Common myeloid progenitor, CD34-positive (primary cell): Measurements from ENCODE around the gene RRP1.
"Not testable (repeated sequence)": the region's sequence is repeated elsewhere in the genome, so short reads cannot be mapped to it uniquely, and the experiment has no call there.

Experiments used
- CTCF ChIA-PET: fragments of 350-600 bp; sonication (Branson Sonifier 250); formaldehyde crosslinking; loops from one replicate; lab custom pipeline; 2021; ENCODE audit warnings: antibody characterized with exemption; lab: Charles Lee
- POLR2A ChIA-PET: fragments of 350-600 bp; sonication (Branson Sonifier 250); formaldehyde crosslinking; loops from one replicate; lab custom pipeline; 2021; ENCODE audit warnings: antibody characterized with exemption; lab: Charles Lee
- DNase-seq, 3 donors: peaks; one replicate each; pipeline versions ENCODE4 v3.0.0 to v3.0.0-alpha.2; 2013
- H3K27ac ChIP-seq, 2 experiments: 1 replicate in 1 of 2; 2 replicates in 1 of 2; pipeline ENCODE4 v1.7.0; 2013; ENCODE audit warnings: inconsistent platforms in 2 of 2, low read length in 2 of 2, mild to moderate bottlenecking in 2 of 2, low read depth in 1 of 2, moderate library complexity in 1 of 2; ENCODE audit not compliant: severe bottlenecking in 2 of 2, insufficient read depth in 1 of 2, poor library complexity in 1 of 2
- H3K27me3 ChIP-seq, 5 experiments: replicated peaks in 2 of 5; 1 replicate in 3 of 5; 2 replicates in 2 of 5; pipeline versions ENCODE4 v1.6.1 to v1.7.0; 2013; ENCODE audit warnings: low read length in 4 of 5, mild to moderate bottlenecking in 2 of 5, moderate library complexity in 2 of 5, inconsistent platforms in 1 of 5; ENCODE audit not compliant: insufficient read depth in 5 of 5, control insufficient read depth in 4 of 5
- H3K36me3 ChIP-seq, 4 experiments: 1 replicate in 2 of 4; 2 replicates in 2 of 4; pipeline versions ENCODE4 v1.6.1 to v1.7.0; 2013; ENCODE audit warnings: low read length in 3 of 4, control low read depth in 1 of 4, mild to moderate bottlenecking in 1 of 4; ENCODE audit not compliant: control insufficient read depth in 4 of 4, insufficient read depth in 4 of 4
- H3K4me1 ChIP-seq, 4 experiments: 1 replicate in 3 of 4; 2 replicates in 1 of 4; pipeline versions ENCODE4 v1.6.1 to v1.7.1; 2013; ENCODE audit warnings: low read length in 3 of 4, mild to moderate bottlenecking in 3 of 4, control low read depth in 1 of 4, inconsistent platforms in 1 of 4, moderate library complexity in 1 of 4; ENCODE audit not compliant: control insufficient read depth in 4 of 4, insufficient read depth in 4 of 4; ENCODE audit errors: control extremely low read depth in 1 of 4
- H3K4me3 ChIP-seq, 7 experiments: 1 replicate in 4 of 7; 2 replicates in 3 of 7; pipeline versions ENCODE4 v1.5.1 to v1.7.0; 2013; ENCODE audit warnings: mild to moderate bottlenecking in 7 of 7, low read length in 6 of 7, moderate library complexity in 6 of 7, inconsistent platforms in 2 of 7, low read depth in 2 of 7, control low read depth in 1 of 7; ENCODE audit not compliant: insufficient read depth in 4 of 7, control insufficient read depth in 1 of 7; ENCODE audit errors: extremely low read depth in 1 of 7
- H3K9me3 ChIP-seq, 5 experiments: 1 replicate in 4 of 5; 2 replicates in 1 of 5; pipeline versions ENCODE4 v1.6.1 to v1.7.1; 2013; ENCODE audit warnings: low read length in 4 of 5, mild to moderate bottlenecking in 2 of 5, inconsistent platforms in 1 of 5, low read depth in 1 of 5, moderate library complexity in 1 of 5; ENCODE audit not compliant: control insufficient read depth in 4 of 5, insufficient read depth in 2 of 5; ENCODE audit errors: control extremely low read depth in 1 of 5
- WGBS: methylation state at CpG from one replicate; pipeline ENCODE4 v1.1.5; 2013; ENCODE audit not compliant: insufficient coverage; 5-methylcytosine and 5-hydroxymethylcytosine counted together

RRP1 gene

GRCh38 chr21:43836616-43837015 lies 47.2 kb downstream of the RRP1 start:
- Histone ChIP-seq H3K27ac (no peak overlapping the region), H3K4me1 (peaks cover 0 to 30% (median 26%) of the 10 kb centered on the region in 4 experiments), H3K27me3 (peaks cover 0 to 8% (median 0%) of the 10 kb centered on the region in 5 experiments), H3K36me3 (no peaks in the 10 kb centered on the region), H3K9me3 (peaks cover 0 to 5% (median 3%) of the 10 kb centered on the region in 5 experiments), H3K4me3 (no peak overlapping the region)
- ChIA-PET CTCF (interaction anchor here (1.3 to 2.1 kb wide), 4 partner anchors 10 to 30 kb away, joined by 3 to 7 read pairs (median 4); no protein-coding TSS in a partner anchor), POLR2A (interaction anchor here (1.2 kb wide), 1 partner anchor 9 kb away, joined by 3 read pairs; no protein-coding TSS in a partner anchor)
- WGBS: 86% methylated on average over 2 of the region's 6 CpGs
- no peak for DNase-seq

DNA sequence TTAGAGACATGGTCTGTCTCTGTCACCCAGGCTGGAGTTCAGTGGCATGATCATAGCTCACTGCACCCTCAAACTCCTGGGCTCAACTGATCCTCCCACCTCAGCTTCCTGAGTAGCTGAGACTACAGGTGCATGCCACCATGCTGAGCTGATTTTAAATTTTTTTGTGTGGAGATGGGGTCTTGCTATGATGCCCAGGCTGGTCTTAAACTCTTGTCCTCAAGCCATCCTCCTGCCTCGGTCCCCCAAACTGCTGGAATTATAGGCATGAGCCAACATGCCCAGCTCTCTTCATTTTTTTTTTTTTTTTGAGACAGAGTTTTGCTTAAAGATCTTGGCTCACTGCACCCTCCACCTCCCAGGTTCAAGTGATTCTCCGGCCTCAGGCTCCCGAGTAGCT lies 50.9 kb downstream of the RRP1 start:
- ChIA-PET POLR2A (interaction anchor here (0.7 kb wide), 1 partner anchor 13 kb away, joined by 3 read pairs; no protein-coding TSS in a partner anchor), CTCF (no interaction called here)
- H3K4me3 ChIP-seq: no peak overlapping the region
- no CpG with 5 or more reads among the region's 3 CpGs for WGBS
- DNase-seq: no peak
- H3K4me1 ChIP-seq: peaks cover 0 to 17% (median 13%) of the 10 kb centered on the region in 4 experiments
- no peaks in the 10 kb centered on the region for H3K36me3 ChIP-seq
- H3K27ac ChIP-seq: no peak overlapping the region
- H3K27me3 ChIP-seq: peaks cover 0 to 4% (median 0%) of the 10 kb centered on the region in 5 experiments
- no peaks in the 10 kb centered on the region for H3K9me3 ChIP-seq

GRCh38 chr21:43842742-43843141 lies 53.4 kb downstream of the RRP1 start:
- POLR2A ChIA-PET: no interaction called here
- CTCF ChIA-PET: interaction anchor here (0.9 kb wide), 1 partner anchor 30 kb away, joined by 5 read pairs; no protein-coding TSS in a partner anchor
- H3K27ac ChIP-seq: no peak overlapping the region

GRCh38 chr21:43844906-43845305 lies 55.5 kb downstream of the RRP1 start:
- not testable (repeated sequence) for H3K27me3 ChIP-seq

More at GRCh38 chr21:43842742-43843141, 53.4 kb downstream of the RRP1 start:
- peak in 2 of 3 donors; percentile 73 to 81 for DNase-seq
- Histone ChIP-seq H3K36me3 (no peaks in the 10 kb centered on the region), H3K27me3 (no peaks in the 10 kb centered on the region), H3K4me3 (peak overlapping the region in 1 of 7 experiments; percentile 6), H3K9me3 (peaks cover 0 to 3% (median 0%) of the 10 kb centered on the region in 5 experiments), H3K4me1 (peaks cover 0 to 8% (median 3%) of the 10 kb centered on the region in 4 experiments)
- 0% methylated on average over 1 of the region's 2 CpGs for WGBS

DNA sequence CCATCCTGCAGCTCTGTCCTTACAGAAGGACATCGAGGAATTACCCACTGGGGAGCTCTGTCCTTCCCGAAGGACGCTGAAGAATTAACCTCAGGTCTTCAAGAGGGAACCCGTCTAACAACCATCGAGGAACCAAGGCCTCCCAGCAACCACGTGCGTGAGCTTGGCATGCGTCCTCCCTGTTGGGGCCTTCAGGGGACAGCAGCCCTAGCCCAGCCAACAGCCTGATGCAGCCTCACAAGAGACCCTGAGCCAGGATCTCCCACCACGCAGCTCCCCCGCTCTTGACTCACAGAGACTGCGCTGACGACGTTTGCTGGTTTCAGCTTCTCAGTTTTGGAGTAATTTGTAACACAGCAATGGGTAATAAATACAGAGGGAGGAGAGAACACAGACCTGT lies 56.0 kb downstream of the RRP1 start:
- no peaks in the 10 kb centered on the region for H3K27me3 ChIP-seq
- H3K4me1 ChIP-seq: peaks cover 0 to 5% (median 3%) of the 10 kb centered on the region in 4 experiments
- WGBS: 100% methylated on average over 10 of the region's 13 CpGs
- DNase-seq: no peak
- ChIA-PET CTCF (interaction anchor here (1.4 to 1.5 kb wide), 4 partner anchors 10 to 33 kb away, joined by 3 to 5 read pairs (median 4); no protein-coding TSS in a partner anchor), POLR2A (no interaction called here)
- H3K36me3 ChIP-seq: no peaks in the 10 kb centered on the region
- no peak overlapping the region for H3K4me3 ChIP-seq
- no peak overlapping the region for H3K27ac ChIP-seq
- peaks cover 0 to 5% (median 0%) of the 10 kb centered on the region in 5 experiments for H3K9me3 ChIP-seq

More at GRCh38 chr21:43844906-43845305, 55.5 kb downstream of the RRP1 start:
- H3K4me3 ChIP-seq, H3K9me3 ChIP-seq, DNase-seq, POLR2A ChIA-PET, H3K27ac ChIP-seq, H3K4me1 ChIP-seq, H3K36me3 ChIP-seq: not testable (repeated sequence)
- WGBS: 95% methylated on average over 2 of the region's 5 CpGs
- CTCF ChIA-PET: interaction anchor here (1.4 to 1.5 kb wide), 3 partner anchors 9 to 34 kb away, joined by 3 to 5 read pairs (median 5); no protein-coding TSS in a partner anchor

DNA sequence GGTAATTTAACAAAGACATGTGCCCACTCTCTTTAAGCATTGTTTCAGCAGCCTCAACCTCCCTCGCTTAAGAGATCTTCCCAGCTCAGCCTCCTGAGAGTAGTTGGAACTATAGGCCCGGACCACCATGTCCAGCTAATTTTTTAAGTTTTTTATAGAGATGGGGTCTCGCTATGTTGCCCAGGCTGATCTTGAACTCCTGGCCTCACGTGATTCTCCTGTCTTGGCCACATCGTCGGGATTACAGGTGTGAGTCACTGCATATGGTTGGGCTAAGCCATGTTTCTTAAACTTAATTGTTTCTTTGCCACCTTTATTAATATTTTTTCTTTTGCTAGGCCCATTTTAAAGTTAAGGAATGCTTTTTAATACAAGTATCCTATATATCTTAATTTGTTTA lies 57.1 kb downstream of the RRP1 start:
- ChIA-PET POLR2A (interaction anchor here (1.0 kb wide), 1 partner anchor 10 kb away, joined by 3 read pairs; no protein-coding TSS in a partner anchor), CTCF (interaction anchor here (0.7 to 1.5 kb wide), 5 partner anchors 11 to 46 kb away, joined by 3 to 5 read pairs (median 5); no protein-coding TSS in a partner anchor)
- no peak for DNase-seq
- H3K9me3 ChIP-seq: peaks cover 2 to 12% (median 4%) of the 10 kb centered on the region in 5 experiments
- no peak overlapping the region for H3K4me3 ChIP-seq
- no peaks in the 10 kb centered on the region for H3K27me3 ChIP-seq
- WGBS: 92% methylated on average over 2 of the region's 6 CpGs
- no peak overlapping the region for H3K27ac ChIP-seq
- no peaks in the 10 kb centered on the region for H3K36me3 ChIP-seq
- peaks cover 0 to 5% (median 3%) of the 10 kb centered on the region in 4 experiments for H3K4me1 ChIP-seq

- peaks cover 0 to 5% (median 3%) of the 10 kb centered on the region in 4 experiments for H3K4me1 ChIP-seq
- CTCF ChIA-PET: interaction anchor here (1.5 kb wide), 1 partner anchor 45 kb away, joined by 5 read pairs; no protein-coding TSS in a partner anchor
- peaks cover 2 to 13% (median 4%) of the 10 kb centered on the region in 5 experiments for H3K9me3 ChIP-seq
- 99% methylated on average over 14 of the region's 14 CpGs for whole genome bisulfite sequencing
- H3K36me3 ChIP-seq: no peaks in the 10 kb centered on the region
- POLR2A ChIA-PET: no interaction called here
- no peak overlapping the region for H3K4me3 ChIP-seq
- DNase-seq: no peak
- no peak overlapping the region for H3K27ac ChIP-seq
- H3K27me3 ChIP-seq: no peaks in the 10 kb centered on the region
These were observed 57.9 kb downstream of the RRP1 start for GRCh38 chr21:43847301-43847700.
